Measurements from ENCODE around the gene PCDHGA3. TPM values are rescaled to one million over a fixed set of nuclear protein-coding genes. Genes with fewer than 3 reads are reported as not detected.
"Not testable (repeated sequence)": the region's sequence is repeated elsewhere in the genome, so short reads cannot be mapped to it uniquely, and the experiment has no call there.

Gene PCDHGA3
- total RNA-seq, 1 experiment from 2014 or later, result not detected

GRCh38 chr5:141313711-141314110 is 29.9 kb upstream of the PCDHGA3 start:
- no peak overlapping the region for H3K27ac ChIP-seq (ENCODE audit: low read length)
- in situ Hi-C loops (cut with HindIII; ENCODE audit: low pct_unique_long_range_greater_than_20kb, low sequenced_read_pairs), result no loop called here
- no peak overlapping the region for H3K4me3 ChIP-seq (ENCODE audit: low read depth in 2 of 2, low read length in 2 of 2)
- H3K4me1 ChIP-seq (ENCODE audit: control insufficient read depth, insufficient read depth, low read length), result no peaks in the 10 kb centered on the region
- ChIA-PET CTCF (no interaction called here), POLR2A (no interaction called here)
- ATAC-seq (no peak), DNase-seq (ENCODE audit: low read depth, low spot score) (no peak)
- no peaks in the 10 kb centered on the region for H3K27me3 ChIP-seq (ENCODE audit: control insufficient read depth, insufficient read depth, low read length)
- no TSS peak for BruUV-seq (replicated peaks)
- no peaks in the 10 kb centered on the region for H3K36me3 ChIP-seq (ENCODE audit: control insufficient read depth, insufficient read depth, low read length)
- intact Hi-C loops (cut with micrococcal nuclease; ENCODE audit: unreplicated experiment), result loop anchor here (10.0 kb wide), 1 partner anchor 49 kb away; no protein-coding TSS in a partner anchor
- TF ChIP-seq POLR2AphosphoS5 (IDR thresholded peaks at IDR 0.05; ENCODE audit: low read depth, low read length), result no peak
- TF ChIP-seq, protein P1, sequence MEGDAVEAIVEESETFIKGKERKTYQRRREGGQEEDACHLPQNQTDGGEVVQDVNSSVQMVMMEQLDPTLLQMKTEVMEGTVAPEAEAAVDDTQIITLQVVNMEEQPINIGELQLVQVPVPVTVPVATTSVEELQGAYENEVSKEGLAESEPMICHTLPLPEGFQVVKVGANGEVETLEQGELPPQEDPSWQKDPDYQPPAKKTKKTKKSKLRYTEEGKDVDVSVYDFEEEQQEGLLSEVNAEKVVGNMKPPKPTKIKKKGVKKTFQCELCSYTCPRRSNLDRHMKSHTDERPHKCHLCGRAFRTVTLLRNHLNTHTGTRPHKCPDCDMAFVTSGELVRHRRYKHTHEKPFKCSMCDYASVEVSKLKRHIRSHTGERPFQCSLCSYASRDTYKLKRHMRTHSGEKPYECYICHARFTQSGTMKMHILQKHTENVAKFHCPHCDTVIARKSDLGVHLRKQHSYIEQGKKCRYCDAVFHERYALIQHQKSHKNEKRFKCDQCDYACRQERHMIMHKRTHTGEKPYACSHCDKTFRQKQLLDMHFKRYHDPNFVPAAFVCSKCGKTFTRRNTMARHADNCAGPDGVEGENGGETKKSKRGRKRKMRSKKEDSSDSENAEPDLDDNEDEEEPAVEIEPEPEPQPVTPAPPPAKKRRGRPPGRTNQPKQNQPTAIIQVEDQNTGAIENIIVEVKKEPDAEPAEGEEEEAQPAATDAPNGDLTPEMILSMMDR (IDR thresholded peaks at IDR 0.05), result no peak
- TF ChIP-seq, protein P2, sequence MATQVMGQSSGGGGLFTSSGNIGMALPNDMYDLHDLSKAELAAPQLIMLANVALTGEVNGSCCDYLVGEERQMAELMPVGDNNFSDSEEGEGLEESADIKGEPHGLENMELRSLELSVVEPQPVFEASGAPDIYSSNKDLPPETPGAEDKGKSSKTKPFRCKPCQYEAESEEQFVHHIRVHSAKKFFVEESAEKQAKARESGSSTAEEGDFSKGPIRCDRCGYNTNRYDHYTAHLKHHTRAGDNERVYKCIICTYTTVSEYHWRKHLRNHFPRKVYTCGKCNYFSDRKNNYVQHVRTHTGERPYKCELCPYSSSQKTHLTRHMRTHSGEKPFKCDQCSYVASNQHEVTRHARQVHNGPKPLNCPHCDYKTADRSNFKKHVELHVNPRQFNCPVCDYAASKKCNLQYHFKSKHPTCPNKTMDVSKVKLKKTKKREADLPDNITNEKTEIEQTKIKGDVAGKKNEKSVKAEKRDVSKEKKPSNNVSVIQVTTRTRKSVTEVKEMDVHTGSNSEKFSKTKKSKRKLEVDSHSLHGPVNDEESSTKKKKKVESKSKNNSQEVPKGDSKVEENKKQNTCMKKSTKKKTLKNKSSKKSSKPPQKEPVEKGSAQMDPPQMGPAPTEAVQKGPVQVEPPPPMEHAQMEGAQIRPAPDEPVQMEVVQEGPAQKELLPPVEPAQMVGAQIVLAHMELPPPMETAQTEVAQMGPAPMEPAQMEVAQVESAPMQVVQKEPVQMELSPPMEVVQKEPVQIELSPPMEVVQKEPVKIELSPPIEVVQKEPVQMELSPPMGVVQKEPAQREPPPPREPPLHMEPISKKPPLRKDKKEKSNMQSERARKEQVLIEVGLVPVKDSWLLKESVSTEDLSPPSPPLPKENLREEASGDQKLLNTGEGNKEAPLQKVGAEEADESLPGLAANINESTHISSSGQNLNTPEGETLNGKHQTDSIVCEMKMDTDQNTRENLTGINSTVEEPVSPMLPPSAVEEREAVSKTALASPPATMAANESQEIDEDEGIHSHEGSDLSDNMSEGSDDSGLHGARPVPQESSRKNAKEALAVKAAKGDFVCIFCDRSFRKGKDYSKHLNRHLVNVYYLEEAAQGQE (IDR thresholded peaks at IDR 0.05; ENCODE audit: insufficient read depth in 1 of 2, low read depth in 2 of 2, low read length in 1 of 2), result no peak
- no peak for TF ChIP-seq TCF7L2 (IDR thresholded peaks at IDR 0.05; ENCODE audit: low read depth, low read length)
- TF ChIP-seq SIN3A (IDR thresholded peaks at IDR 0.05; ENCODE audit: borderline replicate concordance, insufficient read depth, low read depth, low read length), result no peak
- peaks cover 65% of the 10 kb centered on the region for H3K9me3 ChIP-seq (ENCODE audit: control insufficient read depth, insufficient read depth, low read depth, low read length)

GRCh38 chr5:141316963-141317362 is 26.7 kb upstream of the PCDHGA3 start:
- H3K27ac ChIP-seq (ENCODE audit: low read length); H3K4me1 ChIP-seq (ENCODE audit: control insufficient read depth, insufficient read depth, low read length); H3K36me3 ChIP-seq (ENCODE audit: control insufficient read depth, insufficient read depth, low read length); H3K27me3 ChIP-seq (ENCODE audit: control insufficient read depth, insufficient read depth, low read length); DNase-seq (ENCODE audit: low read depth, low spot score); H3K4me3 ChIP-seq (ENCODE audit: low read depth in 2 of 2, low read length in 2 of 2); ATAC-seq; in situ Hi-C loops (cut with HindIII; ENCODE audit: low pct_unique_long_range_greater_than_20kb, low sequenced_read_pairs); BruUV-seq (replicated peaks); CTCF ChIA-PET: not testable (repeated sequence)
- intact Hi-C loops (cut with micrococcal nuclease; ENCODE audit: unreplicated experiment), result loop anchor here (10.0 kb wide), 1 partner anchor 52 kb away; no protein-coding TSS in a partner anchor
- POLR2A ChIA-PET, result interaction anchor here (0.6 kb wide), 2 partner anchors 57 to 1673 kb away, joined by 3 to 4 read pairs; no protein-coding TSS in a partner anchor
- peaks cover 64% of the 10 kb centered on the region for H3K9me3 ChIP-seq (ENCODE audit: control insufficient read depth, insufficient read depth, low read depth, low read length)

GRCh38 chr5:141319202-141319601 is 24.4 kb upstream of the PCDHGA3 start:
- CTCF ChIA-PET, result interaction anchor here (1.4 kb wide), 1 partner anchor 11 kb away, joined by 7 read pairs; the partner anchor contains the start of gene PCDHGA1
- Histone ChIP-seq H3K4me3 (ENCODE audit: low read depth in 2 of 2, low read length in 2 of 2) (peak overlapping the region; percentile 82 to 91; a peak in 3 of 4 replicates), H3K36me3 (ENCODE audit: control insufficient read depth, insufficient read depth, low read length) (peaks cover 2% of the 10 kb centered on the region)

More at GRCh38 chr5:141319202-141319601, 24.4 kb upstream of the PCDHGA3 start:
- ATAC-seq (no peak), DNase-seq (ENCODE audit: low read depth, low spot score) (no peak)
- intact Hi-C loops (cut with micrococcal nuclease; ENCODE audit: unreplicated experiment), result loop anchor here (10.0 kb wide), 1 partner anchor 54 kb away; no protein-coding TSS in a partner anchor
- no peak overlapping the region for H3K27ac ChIP-seq (ENCODE audit: low read length)
- H3K27me3 ChIP-seq (ENCODE audit: control insufficient read depth, insufficient read depth, low read length), result no peaks in the 10 kb centered on the region
- H3K9me3 ChIP-seq (ENCODE audit: control insufficient read depth, insufficient read depth, low read depth, low read length), result peaks cover 55% of the 10 kb centered on the region
- in situ Hi-C loops (cut with HindIII; ENCODE audit: low pct_unique_long_range_greater_than_20kb, low sequenced_read_pairs), result no loop called here
- POLR2A ChIA-PET, result no interaction called here
- no peaks in the 10 kb centered on the region for H3K4me1 ChIP-seq (ENCODE audit: control insufficient read depth, insufficient read depth, low read length)
- no peak for TF ChIP-seq SIN3A (IDR thresholded peaks at IDR 0.05; ENCODE audit: borderline replicate concordance, insufficient read depth, low read depth, low read length)
- TF ChIP-seq, protein P1 (IDR thresholded peaks at IDR 0.05), result no peak
- TSS peak; percentile 85 for BruUV-seq (replicated peaks)
